Activated T-cell treated with anti-CD3 and anti-CD28 coated beads, Interleukin-2, amount 50 U/mL, for 1 hour (primary cell): ENCODE results near the gene AP2S1.
A peak's percentile ranks its signal among the peaks of the same experiment; 100 is the strongest.
"Not testable (repeated sequence)": the region's sequence is repeated elsewhere in the genome, so short reads cannot be mapped to it uniquely, and the experiment has no call there.

Experiments used
- DNase-seq: peaks from one replicate; pipeline ENCODE4 v3.0.0-alpha.2; 2020

Gene AP2S1

DNA sequence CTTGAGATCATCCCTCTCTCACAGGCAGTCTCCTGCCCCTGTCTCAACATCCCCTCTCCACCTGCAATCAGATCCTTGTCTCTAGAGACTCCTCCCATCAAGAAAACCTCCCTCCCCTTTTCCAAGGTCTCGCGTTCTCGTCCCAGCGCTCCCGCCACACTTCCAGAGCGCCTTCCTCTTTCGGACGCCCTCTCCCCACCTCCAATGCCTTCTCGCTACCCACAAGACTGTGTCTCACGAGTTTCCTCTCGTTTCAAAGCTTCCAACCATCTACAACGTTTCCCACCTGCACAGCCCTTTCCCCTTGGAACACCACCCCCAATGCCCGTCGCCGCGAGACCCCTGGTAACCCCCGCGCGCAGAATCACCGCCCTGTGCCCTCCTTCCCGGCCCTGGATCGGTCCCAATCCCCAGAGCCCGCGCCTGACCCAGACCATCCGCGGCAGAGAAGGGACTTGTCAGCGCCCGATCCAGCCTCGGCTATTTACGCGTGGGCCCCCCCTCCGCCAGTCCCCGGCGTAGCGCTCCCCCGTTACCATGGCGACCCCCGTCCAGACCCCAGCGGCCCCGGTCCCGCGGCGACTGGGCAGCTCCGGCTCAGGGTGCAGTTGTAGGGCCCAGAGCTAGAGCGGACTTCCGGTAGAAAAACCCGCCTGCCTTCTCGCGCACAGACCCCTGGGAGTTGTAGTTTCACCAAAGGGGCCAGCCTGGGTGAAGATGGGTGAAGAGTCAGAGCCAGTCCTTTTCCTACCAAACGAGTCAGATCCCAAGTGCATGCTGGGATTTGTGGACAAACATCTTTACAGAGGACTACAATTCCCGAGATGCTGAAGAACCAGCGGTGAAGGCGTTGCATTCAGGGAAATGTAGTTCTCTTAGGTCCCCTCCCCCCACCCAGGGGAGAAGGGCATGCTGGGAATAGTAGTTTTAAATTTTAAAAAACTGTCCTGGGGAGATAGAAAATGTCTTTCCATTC is at the start of gene AP2S1:
Gene AP2S1, minus strand, starts transcription at position 619 of the 976 bp plus-strand sequence. Its CDS starts 80 bp downstream, at position 539.
- DNase-seq: peak; percentile 89

GRCh38 chr19:46900341-46900740 is 49.7 kb upstream of the AP2S1 start:
- DNase-seq: no peak

- DNase-seq: no peak
Measured at GRCh38 chr19:46898731-46899130, 48.1 kb upstream of the AP2S1 start.

DNA sequence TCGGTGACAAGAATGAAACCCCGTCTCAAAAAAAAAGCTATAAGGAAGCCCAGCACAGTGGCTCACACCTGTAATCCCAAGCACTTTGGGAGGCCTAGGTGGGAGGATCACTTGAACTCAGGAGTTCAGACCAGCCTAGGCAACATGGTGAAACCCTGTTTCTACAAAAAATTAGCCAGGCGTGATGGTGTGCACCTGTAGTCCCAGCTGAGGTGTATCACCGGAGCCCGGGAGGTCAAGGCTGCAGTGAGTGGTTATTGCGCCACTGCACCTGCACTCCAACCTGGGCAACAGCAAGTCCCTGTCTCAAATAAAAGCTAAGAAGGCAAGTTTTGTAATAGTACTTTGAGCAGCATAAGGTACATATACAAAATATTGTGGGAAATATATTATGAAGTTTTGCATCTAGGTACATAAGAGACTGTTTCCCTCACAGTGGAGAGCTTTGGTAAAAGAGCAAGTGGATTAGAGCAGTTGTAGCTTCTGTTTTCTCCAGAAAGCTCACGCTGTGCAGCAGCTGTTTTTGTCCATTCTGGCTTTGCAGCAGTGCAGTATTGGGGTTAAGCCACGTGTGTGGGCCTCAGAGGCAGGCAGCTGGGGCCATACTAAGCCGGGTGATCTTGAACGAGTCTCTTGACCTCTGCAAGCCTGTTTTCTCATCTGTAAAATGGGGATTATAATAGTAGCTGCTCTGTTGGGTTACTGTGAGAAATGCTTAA is 45.6 kb upstream of the AP2S1 start:
- no peak for DNase-seq

DNA sequence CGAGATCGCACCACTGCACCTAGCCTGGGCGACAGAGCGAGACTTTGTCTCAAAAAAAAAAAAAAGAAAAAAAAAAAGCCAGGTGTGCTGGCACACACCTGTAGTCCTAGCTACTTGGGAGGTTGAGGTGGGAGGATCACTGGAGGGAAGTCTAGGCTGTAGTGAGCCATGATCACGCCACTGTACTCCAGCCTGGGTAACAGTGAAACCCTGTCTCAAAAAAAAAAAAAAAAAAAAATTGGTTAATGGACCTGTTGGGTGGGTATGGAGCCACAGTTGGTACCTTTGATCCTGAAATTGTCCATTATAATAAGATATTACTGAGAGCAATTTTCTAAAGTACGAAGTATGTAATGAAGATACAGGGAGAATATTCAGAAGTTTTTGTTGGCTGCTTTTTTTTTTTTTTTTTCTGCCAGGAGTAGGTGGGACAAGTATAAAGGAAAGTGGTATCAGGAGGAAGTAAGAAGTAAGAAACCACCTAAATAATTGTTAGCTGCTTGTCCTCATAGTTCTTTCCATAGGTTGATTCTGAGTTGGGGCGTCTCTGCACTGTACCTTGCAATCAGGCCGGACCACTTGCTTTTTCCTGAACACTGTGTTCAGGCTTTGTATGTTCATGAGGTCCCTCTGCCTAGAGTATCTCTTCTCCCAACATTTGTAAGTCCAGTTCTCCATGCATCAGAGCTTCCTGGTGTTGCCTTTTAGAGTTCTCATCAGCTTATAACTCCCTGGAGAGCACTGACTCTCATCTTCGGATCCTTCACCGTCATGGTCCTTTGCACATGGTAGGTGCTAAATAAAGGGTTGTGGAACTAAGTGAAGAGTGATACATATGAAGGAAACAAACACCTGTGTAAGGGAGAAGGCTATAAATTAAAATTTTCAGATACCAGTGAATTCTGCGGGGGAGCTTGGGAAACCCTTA is 41.9 kb upstream of the AP2S1 start:
- no peak for DNase-seq

DNA sequence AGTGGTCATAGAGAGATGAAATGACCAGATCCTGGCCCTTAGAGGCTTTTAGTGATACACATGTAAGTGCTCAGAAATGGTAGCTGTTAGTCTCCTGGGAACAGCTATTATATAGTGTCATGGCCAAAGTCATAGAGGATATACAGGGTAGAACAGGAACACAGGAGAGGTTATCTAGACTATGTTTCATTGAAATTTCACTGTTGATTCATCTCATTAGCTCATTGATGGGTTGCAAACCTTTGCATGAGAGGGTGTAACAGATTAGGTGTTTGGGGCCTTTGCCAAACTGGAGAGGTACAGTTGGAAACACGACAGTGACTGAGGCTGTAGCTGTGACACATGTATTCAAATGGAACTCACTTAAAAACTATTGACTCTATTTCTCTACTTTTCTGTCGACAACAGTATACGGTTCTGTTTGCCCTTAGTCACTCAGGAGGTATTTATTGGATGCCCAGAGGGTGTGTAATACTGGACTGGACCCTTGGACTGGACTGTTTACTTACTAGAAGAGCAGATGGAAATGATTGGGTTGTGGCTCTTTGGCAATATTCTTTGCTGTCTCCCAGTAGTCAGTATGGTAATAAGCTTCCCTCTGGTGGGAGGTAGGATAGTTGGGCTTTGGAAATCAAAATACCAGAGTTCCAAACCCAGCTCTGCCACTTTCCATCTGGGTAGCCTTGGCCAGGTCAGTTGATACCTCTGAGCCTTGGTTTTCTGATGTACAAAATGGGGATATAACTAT is 40.0 kb upstream of the AP2S1 start:
- DNase-seq: no peak

- DNase-seq: no peak
Measured at GRCh38 chr19:46887240-46887782, 36.7 kb upstream of the AP2S1 start.

- no peak for DNase-seq
Measured at GRCh38 chr19:46886546-46887239, 36.0 kb upstream of the AP2S1 start.

DNA sequence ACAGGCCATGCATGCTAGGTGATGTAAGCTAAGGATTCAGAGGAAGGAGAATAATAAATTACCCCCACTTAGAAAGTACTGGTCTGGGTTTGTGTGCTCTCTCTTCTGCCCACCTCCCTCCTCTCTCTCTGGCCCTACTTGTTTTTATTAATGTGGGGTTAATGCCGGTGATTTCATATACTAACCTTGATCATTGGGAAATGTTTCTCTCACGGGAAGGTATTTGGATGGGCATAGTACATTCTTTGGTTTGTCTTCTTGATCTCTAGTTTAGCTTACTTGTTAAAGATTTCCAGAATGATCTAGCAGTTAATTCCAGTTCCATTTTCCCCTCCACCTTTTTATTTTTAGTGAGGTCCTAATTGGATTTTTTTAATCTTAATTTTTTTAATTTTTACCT is 34.8 kb upstream of the AP2S1 start:
- DNase-seq: no peak

GRCh38 chr19:46882751-46883150 is 32.1 kb upstream of the AP2S1 start:
- DNase-seq: not testable (repeated sequence)

DNA sequence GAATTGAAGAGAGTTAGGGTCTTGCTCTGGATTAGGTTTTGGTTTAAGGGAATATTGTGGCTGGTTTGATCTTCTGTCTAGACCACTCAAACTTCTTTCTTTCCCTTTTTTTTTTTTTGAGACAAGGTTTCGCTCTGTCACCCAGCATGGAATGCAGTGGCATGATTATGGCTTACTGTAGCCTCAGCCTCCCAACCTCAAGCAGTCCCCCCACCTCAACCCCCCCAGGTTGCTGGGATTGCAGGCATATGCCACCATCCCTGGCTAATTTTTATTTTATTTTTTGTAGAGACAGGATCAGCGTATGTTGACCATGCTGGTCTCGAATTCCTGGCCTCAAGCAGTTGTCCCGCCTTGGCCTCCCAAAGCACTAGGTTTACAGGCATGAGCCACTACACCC is 31.4 kb upstream of the AP2S1 start:
- no peak for DNase-seq

DNA sequence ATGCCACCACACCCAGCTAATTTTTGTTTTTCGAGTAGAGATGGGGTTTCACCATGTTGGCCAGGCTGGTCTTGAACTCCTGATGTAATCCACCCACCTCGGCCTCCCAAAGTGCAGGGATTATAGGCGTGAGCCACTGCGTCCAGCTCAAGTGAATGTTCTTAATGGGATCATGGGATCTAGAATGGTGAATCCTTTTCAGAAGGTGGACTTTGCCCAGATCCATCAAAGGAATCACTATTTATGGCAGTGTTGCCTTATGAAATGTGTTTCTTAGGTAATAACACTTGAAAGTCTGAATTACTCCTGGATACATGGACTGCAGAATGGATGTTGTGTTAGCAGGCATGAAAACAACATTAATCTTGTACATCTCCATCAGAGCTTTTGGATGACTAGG is 30.4 kb upstream of the AP2S1 start:
- no peak for DNase-seq

DNA sequence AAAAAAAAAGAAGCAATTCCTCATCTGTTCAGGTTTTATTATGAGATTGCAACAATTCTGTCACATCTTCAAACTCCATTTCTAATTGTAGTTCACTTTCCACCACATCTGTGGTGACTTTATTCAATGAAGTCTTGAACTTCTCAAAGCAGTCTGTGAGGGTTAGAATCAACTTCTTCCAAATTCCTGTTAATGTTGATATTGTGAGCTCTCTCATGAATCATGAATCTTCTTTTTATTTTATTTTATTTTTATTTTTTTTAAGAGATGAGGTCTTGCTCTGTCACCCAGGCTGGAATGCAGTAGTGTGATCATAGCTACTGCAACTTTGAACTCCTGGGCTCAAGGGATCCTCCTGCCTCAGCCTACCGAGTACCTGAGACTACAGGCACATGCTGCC is 29.8 kb upstream of the AP2S1 start:
- no peak for DNase-seq

DNA sequence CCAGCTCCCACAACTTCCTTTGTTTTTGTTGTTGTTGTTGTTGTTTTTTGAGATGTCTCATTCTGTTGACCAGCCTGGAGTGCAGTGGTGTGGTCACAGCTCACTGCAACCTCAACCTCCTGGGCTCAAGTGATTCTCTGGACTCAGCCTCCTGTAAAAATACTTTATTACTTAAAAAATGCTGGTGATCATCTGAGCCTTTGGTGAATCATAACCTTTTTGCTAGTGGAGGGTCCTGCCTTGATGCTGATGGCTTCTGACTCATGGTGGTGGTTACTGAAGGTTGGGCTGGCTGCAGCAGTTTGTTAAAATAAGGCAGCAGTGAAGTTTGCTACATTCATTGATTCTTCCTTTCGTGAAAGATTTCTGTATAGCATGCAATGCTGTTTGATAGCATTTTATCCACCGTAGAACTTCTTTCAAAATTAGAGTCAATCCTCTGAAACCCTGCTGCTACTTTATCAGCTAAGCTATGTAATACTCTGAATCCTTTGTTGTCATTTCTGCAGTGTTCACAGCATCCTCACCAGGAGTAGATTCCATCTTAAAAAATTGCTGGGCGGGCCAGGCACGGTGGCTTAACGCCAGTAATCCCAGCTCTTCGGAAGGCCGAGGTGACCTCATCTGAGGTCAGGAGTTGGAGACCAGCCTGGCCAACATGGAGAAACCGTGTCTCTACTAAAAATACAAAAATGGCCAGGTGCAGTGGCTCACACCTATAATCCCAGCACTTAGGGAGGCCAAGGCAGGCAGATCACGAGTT is 28.1 kb upstream of the AP2S1 start:
- DNase-seq: no peak

DNA sequence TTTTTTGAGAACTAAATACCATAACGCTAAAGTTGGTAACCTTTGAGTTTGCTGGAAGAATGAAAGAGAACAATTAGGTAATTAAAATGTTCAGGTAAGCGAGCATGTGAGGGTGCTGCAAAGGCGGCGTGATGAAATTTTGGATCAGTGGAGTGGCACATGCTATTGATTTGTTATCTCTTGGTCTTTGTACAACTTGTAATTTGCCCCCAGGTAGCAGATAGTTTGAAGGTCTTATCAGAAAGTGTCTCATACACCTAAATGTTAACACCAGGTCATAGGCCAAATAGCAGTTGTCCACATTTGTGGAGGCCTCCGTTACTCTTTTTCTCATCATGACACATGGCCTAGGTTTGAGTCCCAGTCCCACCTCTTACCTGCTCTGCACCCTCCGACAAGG is 25.0 kb upstream of the AP2S1 start:
- DNase-seq: no peak

GRCh38 chr19:46875234-46875633 is 24.6 kb upstream of the AP2S1 start:
- DNase-seq: no peak

DNA sequence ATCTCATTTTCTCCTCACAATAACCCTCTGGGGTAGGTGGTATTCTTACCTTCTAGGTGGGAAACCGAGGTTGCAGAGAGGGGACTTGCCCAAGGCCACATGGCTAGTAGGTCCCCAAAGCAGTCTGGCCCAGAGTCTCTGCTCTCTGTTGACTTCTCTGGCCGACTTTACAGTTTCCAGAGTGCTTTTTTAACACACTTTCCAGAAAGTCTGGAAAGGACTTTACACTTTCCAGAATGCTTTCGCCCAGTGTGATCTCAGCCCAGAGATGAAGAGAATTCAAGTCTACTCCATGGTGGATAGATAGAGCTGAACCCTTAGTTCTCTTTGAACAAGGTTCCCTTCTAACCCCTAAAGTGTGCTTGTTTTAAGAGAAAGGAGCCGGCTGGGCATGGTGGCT is 22.3 kb upstream of the AP2S1 start:
- DNase-seq: no peak

DNA sequence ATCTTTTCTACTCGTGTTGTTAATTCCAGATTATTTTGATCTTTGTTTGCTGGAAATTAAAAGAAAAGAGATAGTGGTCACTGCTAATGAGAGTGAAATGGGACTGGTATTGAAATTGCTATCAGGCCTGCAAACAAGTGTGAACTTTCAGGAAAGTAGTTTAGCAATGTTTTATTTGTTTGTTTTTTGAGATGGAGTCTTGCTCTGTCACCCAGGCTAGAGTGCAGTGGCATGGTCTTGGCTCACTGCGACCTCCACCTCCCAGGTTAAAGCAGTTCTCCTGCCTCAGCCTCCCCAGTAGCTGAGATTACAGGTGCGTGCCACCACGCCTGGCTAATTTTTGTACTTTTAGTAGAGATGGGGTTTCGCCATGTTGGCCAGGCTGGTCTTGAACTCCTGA is 20.5 kb upstream of the AP2S1 start:
- DNase-seq: not testable (repeated sequence)

- no peak for DNase-seq
Measured at GRCh38 chr19:46868025-46868802, 17.6 kb upstream of the AP2S1 start.

- no peak for DNase-seq
Measured at GRCh38 chr19:46867170-46867569, 16.5 kb upstream of the AP2S1 start.
